ENCODE data around the gene TNFAIP8L3.

TNFAIP8L3 gene

DNA sequence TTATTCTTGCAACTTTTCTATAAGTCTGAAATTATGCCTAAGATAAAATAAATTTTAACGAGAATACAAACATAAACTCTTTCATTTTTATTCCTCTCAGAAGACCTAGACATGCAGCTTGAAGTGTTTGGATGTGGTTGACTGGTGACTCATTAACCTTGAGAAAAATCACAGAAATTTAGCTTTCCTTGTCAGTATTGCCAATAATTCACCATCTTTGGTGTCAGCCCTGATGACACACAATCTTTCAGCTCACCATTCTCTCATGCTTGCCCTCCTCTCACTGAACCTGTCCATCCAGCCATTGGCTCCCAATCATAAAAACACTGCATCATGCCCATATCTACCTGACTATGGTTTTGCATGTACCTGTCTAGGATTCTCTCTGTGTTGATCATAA lies 22.6 kb upstream of the TNFAIP8L3 start:
- no peak for DNase-seq (ENCODE audit: low read depth)

DNA sequence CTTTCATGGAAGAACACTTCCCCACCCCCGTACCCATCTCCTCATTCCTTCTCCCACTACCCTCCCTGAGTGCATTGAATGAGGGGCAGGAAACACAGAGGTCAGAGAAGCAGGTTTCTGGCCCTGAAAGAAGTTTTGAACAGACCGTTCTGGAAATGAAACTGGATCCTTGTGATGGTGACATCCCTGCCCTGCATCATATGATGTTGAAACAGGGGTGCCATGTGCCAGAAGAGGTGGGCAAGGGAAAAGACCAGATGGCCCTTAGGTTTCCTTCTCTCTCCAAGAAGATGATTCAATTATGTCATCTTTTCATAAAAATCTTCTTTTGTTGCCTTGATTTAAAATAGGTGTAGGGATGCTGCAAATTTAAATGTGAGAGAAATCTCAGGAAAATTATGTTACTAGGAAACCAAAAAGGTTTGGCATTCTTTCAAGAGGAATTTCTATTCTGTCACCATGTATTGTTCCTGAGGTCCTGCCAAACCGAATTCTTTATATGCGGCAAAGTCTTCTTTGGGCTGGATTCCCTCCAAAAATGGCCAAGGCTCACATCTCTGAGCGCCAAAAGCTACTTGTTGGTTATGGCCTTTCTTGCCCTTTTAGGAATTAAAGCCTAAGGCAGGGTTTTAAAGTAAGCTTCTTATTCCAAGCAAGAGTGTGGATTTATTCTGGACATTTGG lies 19.9 kb upstream of the TNFAIP8L3 start:
- no peak for DNase-seq (ENCODE audit: low read depth)

DNA sequence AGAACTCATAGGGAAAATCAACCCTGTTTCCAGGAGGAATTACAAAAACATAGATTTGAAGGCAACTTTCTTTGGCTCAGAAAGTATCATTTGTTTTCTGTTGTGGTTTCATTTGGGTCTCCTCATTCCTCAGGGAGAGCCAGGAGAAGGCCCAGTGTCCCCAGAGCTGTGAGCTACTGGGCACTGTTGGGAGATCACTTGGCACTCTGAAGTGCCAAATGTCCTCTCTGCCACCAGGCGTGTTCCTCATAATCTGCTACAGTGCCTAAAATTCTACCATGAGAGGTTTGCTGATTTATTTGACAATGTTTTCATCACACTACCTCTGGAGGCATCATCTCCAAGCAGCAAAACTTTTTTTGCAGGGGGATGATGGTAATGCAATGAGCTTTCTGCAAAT lies 17.4 kb upstream of the TNFAIP8L3 start:
- no peak for DNase-seq (ENCODE audit: low read depth)

DNA sequence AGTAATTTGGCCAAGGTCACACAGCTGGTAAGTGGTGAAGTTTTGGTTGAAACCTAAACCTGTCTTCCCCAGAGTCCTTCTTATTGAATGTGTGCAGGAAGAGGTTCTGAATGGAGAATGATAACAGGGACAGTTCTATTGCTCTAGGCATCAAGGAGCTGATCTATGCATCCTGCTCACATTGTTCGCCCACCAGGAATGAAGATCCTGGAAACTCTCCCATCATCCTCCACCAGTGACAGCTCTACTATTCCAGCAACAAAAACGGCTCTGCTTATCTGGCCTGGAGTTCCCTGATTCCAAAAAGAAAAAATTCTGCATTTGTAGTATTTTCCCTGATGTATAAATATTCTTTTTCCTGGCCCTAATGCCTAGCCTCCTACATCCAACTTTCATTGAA lies 16.4 kb upstream of the TNFAIP8L3 start:
- no peak for DNase-seq (ENCODE audit: low read depth)

DNA sequence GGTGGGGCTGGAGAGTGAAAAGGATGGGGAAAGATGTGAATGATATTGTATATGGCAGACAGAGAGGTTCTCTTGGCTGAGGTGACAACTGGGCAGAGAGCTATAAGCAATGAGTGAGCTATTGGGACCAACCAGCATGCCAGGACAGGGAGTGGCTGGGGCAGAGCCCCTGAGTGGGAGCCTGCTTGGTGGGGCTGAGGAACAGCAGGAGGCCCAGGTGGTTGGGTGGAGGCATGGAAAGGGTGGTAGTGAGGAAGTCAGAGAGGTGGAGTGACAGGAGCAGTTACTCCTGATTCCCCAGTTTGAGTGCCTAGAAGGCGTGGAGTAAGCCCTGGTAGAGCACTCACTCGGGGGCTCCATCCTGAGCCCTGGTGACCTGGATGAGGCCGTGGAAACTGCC lies 15.5 kb upstream of the TNFAIP8L3 start:
- DNase-seq (ENCODE audit: low read depth): no peak

DNA sequence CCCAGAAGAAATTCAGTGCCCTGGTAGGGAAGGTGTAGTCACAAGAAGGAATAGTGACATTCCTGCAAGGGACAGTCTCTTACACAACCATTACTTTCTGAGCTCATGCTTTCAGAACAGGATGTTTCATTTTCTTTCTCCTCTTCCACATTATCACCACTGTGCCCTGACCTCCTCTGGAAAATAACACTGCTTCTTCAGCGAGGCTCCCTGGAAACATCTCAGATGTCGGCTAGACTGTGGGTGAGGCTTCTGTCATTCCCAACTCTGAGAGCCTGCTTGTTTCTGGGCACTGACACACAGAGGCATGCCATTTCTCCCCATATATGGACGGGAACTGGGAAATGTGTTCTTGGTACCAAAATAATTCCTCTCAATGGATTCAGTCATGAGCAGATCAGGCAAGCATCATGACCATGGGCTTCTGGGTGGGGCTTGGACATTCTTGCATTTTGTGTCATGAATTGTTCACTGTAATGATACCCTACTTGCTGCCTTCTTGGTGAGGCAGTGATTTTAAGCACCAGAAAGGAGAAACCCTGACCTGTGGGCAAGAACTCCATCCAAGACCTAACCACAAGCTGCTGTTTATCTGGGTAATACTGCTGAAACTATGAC lies 14.3 kb upstream of the TNFAIP8L3 start:
- DNase-seq (ENCODE audit: low read depth): no peak

DNA sequence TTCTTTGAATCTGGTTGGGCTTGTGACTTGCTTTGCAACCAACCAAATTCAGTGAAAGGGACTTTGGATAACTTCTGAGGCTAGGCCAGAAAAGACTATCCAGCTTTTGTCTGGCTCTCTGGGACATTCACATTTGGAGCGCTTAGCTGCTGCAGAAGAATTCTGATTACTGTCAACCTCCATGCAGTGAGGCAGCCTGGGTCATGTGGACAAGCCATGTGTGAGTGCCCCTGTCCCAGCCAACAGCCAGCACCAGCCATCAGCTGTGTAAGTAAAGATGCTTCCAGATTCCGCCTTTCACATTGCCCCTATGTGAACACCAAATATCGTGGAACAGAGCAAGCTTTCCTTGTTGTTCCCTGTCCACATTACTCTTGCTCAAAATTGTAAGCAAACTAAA lies 12.9 kb upstream of the TNFAIP8L3 start:
- DNase-seq (ENCODE audit: low read depth): no peak

DNA sequence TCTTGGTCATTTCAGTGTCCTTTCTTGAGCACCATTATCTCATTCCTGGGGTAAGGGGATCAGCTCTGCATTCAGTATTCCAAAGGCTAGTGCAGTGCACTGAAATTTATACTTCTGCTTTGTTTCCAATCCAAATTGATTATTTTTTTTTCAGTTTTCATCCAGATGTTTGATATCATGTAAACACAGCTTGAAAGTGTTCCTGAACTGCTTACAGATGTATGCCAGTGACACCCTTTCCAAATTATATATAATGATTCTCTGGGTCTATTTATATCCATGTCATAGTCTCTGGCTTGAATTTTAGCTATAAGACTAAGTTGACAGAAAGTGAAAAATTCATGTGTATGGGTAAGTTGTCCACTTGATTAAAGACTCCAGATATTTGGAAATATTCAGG lies 11.8 kb upstream of the TNFAIP8L3 start:
- DNase-seq (ENCODE audit: low read depth): no peak

DNA sequence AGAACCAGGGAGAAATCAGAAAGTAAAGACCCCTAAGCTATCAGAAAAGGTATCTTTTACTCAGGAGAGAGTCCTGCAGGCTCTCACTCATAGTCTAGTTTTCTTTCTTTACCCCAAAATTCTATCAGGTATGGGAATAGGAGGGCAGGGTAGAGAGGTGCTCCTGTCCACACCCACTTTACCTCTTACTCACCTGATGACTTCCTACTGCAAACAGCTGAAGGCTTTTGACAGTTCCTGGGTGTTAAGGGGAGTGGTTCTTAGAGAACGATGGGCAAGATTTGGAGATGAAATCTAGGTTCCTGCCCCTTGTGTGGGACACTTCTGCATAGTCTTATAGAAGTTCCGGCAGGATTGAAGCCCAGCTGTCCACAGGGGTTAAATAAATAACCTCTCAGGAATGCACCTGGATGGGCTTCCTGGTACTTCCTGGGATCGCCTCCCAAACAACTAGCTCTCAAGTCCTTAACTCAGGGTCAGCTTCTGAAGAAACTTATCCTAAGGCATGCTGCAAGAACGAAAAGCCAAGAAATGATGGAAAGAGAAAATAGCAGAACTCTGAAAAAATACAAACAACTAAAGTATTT lies 10.8 kb upstream of the TNFAIP8L3 start:
- no peak for DNase-seq (ENCODE audit: low read depth)

DNA sequence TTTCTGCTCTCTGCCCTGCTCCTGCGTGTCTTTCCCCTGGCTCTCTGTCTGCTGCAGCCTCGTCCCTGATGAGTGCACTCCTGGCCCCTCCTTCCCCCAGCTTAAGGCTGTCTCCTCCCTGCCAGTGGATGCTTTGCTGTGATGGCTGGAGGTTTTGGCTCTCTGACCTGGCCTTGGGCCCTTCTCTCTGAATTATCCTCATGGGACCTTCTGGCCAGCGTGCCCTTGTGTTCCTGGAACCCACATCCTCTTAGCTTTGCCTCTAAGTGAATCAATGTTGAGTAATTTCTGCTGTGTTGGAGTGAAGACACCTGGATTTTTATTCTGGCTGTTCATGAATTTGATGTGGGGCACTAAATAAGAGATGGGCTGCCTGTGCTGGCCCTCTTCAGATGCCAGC lies 9.8 kb upstream of the TNFAIP8L3 start:
- DNase-seq (ENCODE audit: low read depth): no peak

DNA sequence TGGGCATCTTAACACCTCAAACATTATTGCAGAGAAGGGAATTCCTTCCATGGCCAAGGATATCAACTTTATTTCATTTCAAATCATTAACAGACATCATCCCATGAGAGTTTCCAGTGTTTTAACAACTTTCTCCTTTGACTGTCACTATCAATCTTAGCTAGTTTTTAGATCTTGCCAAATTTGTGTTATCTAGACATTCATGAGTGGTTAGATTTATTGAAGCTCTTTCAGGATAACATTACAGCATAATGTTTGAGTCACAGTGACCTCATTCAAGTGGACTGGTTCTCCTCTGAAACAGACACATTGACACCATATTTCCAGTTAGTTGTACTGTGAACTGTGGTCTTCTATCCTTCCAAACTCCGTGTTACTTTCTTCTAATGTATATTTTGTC lies 8.6 kb upstream of the TNFAIP8L3 start:
- no peak for DNase-seq (ENCODE audit: low read depth)

DNA sequence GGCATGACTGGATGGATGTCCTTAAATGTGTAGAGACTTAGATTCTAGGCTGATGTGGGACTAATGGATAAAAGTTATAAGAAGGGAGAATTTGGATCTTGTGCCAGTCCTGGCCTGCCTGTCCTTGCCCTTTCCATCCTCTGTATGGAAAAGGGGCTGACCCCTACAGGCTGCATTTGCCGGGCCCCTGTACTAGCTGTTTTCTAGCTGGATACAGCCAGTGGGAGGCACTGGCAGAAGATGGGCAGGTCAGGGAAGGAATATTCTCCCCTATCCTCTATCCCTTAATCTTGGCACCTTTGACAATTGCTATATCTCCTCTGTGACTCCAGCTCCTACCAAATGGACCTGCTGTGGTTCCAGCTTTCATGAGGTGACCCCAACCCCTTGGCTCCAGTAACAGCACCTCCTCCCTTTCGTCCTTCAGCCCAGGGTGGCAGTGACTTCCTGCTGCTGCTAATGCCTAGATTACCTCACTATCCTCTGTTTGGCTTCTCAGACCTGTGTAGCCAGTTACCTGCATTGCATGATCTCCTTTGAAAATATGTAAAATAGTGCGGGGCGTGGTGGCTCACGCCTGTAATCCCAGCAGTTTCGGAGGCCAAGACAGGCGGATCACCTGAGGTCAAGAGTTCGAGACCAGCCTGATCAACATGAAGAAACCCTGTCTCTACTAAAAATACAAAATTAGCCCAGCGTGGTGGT lies 6.2 kb upstream of the TNFAIP8L3 start:
- DNase-seq (ENCODE audit: low read depth): no peak

DNA sequence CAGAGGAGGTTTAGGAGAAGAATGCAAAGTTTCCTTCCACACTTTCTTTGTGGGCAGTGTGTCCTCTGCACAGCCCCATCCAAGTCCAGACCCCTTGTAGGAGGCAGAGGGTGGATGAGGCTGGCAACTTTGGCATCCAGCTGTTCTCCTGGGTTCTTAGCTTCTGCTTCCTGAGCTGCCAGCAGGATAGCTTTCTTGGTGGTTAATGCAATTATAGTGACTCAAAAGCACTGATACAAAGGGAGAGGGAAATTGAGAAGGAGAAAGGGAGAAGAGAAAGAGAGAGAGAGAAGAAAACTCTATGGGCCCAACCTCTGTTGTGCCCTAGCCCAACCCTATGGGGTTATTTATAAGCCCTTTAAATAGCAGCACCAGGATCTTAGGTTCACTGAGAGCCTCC lies 4.5 kb upstream of the TNFAIP8L3 start:
- no peak for DNase-seq (ENCODE audit: low read depth)

DNA sequence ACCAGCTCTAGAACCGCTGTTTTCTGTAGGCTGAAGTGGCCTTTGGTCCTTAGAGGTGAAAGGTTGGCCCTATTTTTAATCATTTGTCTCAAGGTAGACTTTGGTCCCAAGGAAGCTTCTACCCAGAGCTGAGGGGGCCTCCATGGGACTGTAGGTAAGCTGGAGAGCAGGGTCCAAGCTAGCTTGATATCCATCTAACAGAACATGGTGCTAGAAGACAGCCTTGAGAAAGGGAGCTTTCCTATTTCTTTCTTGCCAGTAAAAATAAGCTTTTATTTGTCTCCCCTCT lies 3.6 kb upstream of the TNFAIP8L3 start:
- no peak for DNase-seq (ENCODE audit: low read depth)

DNA sequence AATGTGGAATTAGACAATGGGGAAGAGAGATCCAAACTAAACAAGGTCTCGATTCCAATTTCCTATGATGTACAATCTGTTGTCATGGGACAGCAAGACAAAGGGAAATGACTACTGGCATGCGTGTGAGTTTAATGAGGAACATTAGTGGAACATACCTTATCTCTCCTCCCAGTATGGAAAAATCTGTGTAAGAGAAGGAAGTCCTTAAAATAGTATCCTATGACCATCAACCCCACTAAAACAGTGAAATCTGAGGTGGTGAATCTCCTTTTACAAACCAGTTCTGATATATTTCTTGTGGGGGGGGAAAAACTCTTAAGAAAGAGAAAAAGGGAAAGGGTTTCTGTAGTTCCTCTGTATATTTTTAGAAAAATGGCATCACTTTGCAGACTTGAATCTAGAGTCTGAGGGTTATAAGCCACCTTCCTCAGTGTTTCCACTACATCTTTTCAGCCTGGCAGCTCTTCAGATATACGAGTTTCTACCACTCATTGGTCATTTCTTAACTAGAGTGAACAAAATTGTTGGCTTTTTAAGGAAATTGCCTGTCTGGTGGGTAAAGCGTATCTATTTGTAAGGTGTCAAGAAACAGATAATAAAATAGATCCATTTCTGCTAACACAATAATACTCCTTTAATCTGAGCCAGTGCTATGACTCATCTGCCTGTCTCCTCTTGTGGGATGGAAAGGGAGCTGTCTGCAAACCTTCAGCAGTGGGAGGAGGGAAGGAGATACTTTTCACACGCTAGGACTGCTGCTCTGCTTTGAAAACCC lies 3.0 kb upstream of the TNFAIP8L3 start:
- DNase-seq (ENCODE audit: low read depth): no peak

DNA sequence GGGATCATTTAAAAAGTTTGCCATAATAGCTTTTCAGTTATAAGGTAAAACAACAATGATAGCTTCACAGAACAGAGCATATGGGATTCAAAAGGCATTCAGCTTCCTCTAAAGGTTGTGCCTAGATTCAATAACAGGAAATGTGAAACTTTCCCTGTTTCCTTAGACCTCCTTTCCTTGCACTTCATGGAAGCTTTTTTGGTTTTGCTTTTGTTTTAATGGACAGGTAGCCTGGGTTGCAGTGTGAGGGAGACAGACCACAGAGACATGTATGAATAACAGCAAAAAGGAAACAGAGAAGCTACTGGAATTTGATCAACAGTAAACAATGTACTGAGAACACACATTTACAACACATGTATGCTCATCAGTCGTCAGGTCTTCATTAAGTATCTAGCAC lies 2.3 kb upstream of the TNFAIP8L3 start:
- no peak for DNase-seq (ENCODE audit: low read depth)

DNA sequence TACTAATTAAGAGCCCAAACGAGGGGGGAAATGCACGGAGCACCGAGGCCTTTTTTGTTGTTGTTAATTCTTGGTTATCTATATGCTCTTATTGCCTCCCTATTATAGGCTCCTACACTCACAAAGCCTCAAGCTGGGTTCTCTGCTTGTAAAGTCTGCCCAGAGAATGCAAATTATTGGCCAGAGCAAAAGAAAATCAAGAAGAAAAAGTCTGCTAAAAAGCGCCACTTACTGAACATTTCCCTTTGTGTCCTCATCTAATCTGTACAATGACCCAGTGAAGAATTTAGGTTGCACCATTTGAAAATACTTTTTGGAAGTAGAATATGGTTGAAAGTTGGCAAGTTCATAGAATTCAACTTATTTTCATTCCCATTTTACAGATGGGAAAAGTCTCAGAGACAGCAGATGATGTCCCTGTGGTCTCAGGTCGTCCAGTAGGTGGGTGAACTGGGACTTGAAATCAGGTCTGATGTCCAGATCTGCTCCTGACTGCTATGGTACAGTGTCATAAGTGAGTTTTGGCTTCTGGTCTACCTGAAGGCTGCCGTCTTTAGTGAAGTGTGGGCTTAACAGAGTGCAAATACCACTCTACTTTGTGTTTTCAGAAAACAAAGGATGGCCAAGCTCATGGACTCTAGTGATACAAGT lies 1.1 kb upstream of the TNFAIP8L3 start:
- DNase-seq (ENCODE audit: low read depth): no peak

DNA sequence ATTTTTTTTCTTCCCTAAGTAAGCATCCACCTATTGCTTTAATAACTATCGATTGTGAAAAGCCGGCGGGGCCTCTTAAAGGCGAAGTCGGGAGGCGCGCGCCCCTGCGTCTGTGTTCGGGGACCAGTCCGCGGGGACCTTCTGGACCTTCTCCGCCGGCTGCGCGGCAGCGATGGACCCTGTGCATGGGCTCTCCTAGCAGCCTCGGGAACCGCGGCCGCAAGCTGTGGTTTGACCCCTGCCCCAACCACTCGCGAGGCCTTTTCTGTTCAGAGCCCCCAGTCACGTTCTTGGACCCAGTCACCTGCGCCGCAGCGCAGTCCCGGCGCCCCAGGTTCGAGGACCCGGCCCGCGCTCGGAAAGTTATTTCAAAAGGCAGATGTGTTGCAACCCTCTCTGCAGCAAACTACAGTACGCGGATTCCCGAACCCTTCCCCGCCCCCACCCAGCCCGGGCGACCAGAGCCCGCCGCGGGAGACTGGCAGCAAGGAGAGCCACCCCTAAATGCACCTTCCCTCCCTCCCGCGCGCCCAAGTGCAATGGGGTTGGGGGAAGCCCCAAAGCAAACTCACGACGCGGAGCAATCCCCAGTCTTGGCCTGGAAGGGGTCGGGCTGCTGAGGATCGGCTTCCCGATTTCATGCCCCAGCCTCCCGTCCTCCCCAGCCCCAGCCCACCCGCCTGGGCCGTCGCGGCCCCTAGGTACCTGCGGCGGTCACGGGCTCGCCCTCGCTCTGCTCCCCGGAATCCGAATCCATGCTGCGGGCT lies 684 bp downstream of the TNFAIP8L3 start:
- no peak for DNase-seq (ENCODE audit: low read depth)

DNA sequence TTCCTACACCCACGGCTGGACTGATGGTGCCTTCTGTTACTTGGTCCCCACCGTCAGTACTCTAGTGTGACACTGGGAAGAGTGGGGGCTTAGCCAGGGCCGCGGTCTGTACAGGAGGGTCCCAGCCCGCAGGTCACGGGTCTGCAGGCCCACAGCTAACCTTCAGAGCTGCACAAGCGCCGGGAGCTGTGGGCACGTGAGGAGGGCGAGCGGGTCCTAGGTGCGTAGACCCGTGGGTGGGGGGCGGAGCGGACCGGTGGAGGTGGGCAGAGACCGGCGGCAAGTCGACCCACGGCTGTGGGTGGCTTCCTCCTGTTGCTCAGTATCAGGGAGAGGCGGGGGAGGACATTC lies 1.2 kb downstream of the TNFAIP8L3 start:
- DNase-seq (ENCODE audit: low read depth): no peak

DNA sequence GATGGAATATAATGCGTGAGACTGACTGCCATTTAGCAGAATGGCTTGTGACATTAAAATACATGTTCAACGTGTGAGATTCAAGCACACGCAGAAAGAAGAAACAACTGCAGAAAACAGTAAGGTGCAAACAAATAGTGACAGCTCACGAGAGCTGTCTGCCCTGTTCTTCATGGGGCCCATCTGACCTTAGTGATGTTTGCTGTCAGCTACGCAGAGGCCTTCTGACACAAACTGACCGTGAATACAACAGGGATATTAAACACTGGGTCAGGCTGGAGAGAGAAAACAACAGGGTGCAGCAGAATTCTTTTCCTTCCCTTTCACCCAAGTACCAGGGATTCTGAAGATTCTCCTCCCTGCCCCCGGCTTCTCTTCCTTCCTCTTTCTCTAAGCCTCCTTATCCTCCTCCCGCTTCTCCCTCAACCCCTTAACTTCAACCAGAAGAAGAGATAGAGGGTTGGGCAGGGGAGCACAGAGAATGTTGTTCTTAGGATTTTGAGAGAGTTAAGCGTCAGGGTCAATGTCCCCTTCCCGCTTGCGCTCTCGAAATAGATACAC lies 2.1 kb downstream of the TNFAIP8L3 start:
- DNase-seq (ENCODE audit: low read depth): no peak

DNA sequence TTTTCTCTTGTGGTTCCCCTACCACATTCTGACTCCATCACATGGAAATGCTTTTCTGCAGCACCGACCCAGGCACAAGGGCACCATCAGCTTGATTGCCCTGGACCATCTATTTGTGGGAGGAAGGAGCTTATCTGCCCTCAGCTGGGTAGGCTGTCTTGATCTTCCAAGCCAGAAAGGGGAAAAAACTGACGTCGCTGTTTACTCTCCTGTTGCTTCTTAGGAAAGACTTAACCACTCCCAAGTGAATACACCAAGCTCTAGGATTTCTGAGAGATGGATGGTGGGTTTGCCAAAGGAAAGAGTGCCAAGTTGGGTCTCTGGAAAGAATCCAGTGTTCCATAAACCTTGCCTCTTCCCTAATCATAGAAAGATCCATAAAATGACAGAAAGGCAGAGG lies 4.0 kb downstream of the TNFAIP8L3 start:
- no peak for DNase-seq (ENCODE audit: low read depth)

All from activated T-helper 9 cell treated with anti-CD3 and anti-CD28 coated beads, Interleukin-2, amount 50 U/mL, for 16 hours (primary cell).